Esophagus muscularis mucosa (tissue), 4 donors: ENCODE measurements around the gene FAM117B. TPM values are rescaled to one million over a fixed set of nuclear protein-coding genes. Genes with fewer than 3 reads are reported as not detected.
A peak's percentile ranks its signal among the peaks of the same experiment; 100 is the strongest.

ENCODE experiments used
- DNase-seq: peaks from one replicate; pipeline ENCODE4 v3.0.0-alpha.2; 2017; ENCODE audit errors: extremely low spot score
- H3K27ac ChIP-seq, 4 donors: fragments of 200-600 bp; sonication (generic); replicated peaks in 1 of 4; 1 replicate in 3 of 4; 2 replicates in 1 of 4; pipeline ENCODE4 v1.5.1; 2016 to 2019; ENCODE audit warnings: mild to moderate bottlenecking in 1 of 4
- H3K27me3 ChIP-seq, 4 donors: fragments of 200-600 bp; sonication (generic); one replicate each; pipeline versions ENCODE4 v1.5.1 to v1.6.0; 2016 to 2019
- H3K36me3 ChIP-seq, 4 donors: fragments of 200-600 bp; sonication (generic); one replicate each; pipeline ENCODE4 v1.5.1; 2016 to 2019
- H3K4me1 ChIP-seq, 4 donors: fragments of 200-600 bp; sonication (generic); one replicate each; pipeline ENCODE4 v1.5.1; 2016 to 2019
- H3K4me3 ChIP-seq, 4 donors: fragments of 200-600 bp; sonication (generic); 1 replicate in 2 of 4; 2 replicates in 2 of 4; pipeline ENCODE4 v1.5.1; 2016 to 2019; ENCODE audit warnings: mild to moderate bottlenecking in 4 of 4, moderate library complexity in 1 of 4
- H3K9me3 ChIP-seq, 4 donors: fragments of 200-600 bp; sonication (generic); 1 replicate in 3 of 4; 2 replicates in 1 of 4; pipeline ENCODE4 v1.5.1; 2016 to 2019
- CTCF ChIP-seq, 3 experiments: fragments of 200-600 bp in 2 of 3; fragments of 450-650 bp in 1 of 3; sonication (generic) in 2 of 3; IDR thresholded peaks; one replicate each; pipeline ENCODE4 v1.5.1; 2017 to 2019; ENCODE audit warnings: antibody characterized with exemption in 3 of 3, mild to moderate bottlenecking in 2 of 3, moderate library complexity in 1 of 3
- EP300 ChIP-seq: sonication (generic); formaldehyde crosslinking; IDR thresholded peaks from one replicate; pipeline ENCODE4 v1.6.1; 2017; ENCODE audit warnings: antibody characterized with exemption
- POLR2A ChIP-seq: fragments of 450-650 bp; IDR thresholded peaks from one replicate; pipeline ENCODE4 v1.6.1; 2017; ENCODE audit warnings: antibody characterized with exemption, moderate library complexity, mild to moderate bottlenecking, low read depth
- POLR2AphosphoS5 ChIP-seq, 2 donors: sonication (generic); formaldehyde crosslinking; IDR thresholded peaks; one replicate each; pipeline ENCODE4 v1.6.1; 2017; ENCODE audit warnings: antibody characterized with exemption in 2 of 2
- WGBS: methylation state at CpG from one replicate; pipeline ENCODE4 v1.1.5; 2018; 5-methylcytosine and 5-hydroxymethylcytosine counted together
- intact Hi-C: fragments of 100-400 bp; cut with DNase I; formaldehyde crosslinking; loops from one replicate; pipeline ENCODE4 v1.15.1; 2023
- total RNA-seq, 4 donors: library from RNA; depleted of rRNA; stranded (reverse); fragments of >200 nt; gene quantifications; one replicate each; pipeline versions ENCODE4 v1.1.0 to v1.2.1, GENCODE V29; 2016

Gene FAM117B
- 1 to 10 TPM; 2.8 to 5.0 (median 4.2) TPM for total RNA-seq

DNA sequence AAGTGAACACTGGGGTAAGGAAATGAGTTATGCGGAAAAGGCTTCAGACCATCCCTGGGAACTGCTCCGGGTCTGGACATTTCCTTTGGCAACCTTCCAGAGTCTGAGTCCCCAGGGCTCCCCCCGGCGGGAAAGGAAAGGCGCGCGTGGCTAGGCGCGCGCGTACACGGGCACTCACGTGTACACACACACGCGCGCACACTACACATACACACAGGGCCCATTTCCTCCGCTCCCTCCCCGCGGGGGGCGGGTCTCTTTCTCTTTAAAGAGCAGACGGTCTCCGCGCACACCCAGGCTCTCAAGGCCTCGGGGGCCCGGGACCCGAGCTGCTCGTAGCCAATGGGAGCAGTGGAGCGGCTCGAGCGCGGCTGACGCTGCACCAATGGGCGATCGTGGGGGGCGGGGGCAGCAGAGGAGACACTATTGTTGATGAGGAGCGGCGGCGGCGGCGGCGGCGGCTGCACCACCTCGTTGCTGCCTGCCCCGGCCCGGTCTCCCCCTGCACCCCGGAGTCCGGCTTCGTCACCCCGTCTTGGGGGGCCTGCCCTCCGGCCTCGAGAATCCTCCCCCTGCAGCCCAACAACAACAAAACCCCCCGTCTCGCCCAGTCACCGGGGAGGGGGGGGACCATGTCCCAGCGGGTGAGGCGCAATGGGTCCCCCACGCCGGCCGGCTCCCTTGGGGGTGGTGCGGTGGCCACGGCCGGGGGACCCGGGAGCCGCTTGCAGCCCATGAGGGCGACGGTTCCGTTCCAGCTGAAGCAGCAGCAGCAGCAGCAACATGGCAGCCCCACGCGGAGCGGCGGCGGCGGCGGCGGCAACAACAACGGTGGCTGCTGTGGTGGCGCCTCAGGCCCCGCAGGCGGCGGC, at the start of gene FAM117B:
TSS of gene FAM117B (plus strand) at position 414 of the 872 bp plus-strand sequence. CDS start at position 633, 219 bp downstream.
- peaks cover 17 to 21% (median 20%) of the 10 kb centered on the region in 4 donors for H3K4me1 ChIP-seq
- peak within 1 kb of the TSS; percentile 86 to 91 (median 90) for H3K27ac ChIP-seq
- DNase-seq, result peak; percentile 99
- TF ChIP-seq CTCF (IDR thresholded peaks at IDR 0.05), result no peak
- TF ChIP-seq POLR2AphosphoS5 (IDR thresholded peaks at IDR 0.05), result peak; percentile 74 to 83
- H3K36me3 ChIP-seq, result no peaks in the 10 kb centered on the region
- 1% methylated on average over 14 of the region's 80 CpGs for WGBS
- no peaks in the 10 kb centered on the region for H3K27me3 ChIP-seq
- peak within 1 kb of the TSS; percentile 83 to 99 (median 96) for H3K4me3 ChIP-seq
- H3K9me3 ChIP-seq, result no peaks in the 10 kb centered on the region
- intact Hi-C loops, result no loop called here

- intact Hi-C loops, result no loop called here
- H3K9me3 ChIP-seq, result peaks cover 0 to 5% (median 2%) of the 10 kb centered on the region in 4 donors
- 44% methylated on average over 14 of the region's 17 CpGs for WGBS
These were observed 45.9 kb upstream of the FAM117B start for GRCh38 chr2:202588647-202589581.

DNA sequence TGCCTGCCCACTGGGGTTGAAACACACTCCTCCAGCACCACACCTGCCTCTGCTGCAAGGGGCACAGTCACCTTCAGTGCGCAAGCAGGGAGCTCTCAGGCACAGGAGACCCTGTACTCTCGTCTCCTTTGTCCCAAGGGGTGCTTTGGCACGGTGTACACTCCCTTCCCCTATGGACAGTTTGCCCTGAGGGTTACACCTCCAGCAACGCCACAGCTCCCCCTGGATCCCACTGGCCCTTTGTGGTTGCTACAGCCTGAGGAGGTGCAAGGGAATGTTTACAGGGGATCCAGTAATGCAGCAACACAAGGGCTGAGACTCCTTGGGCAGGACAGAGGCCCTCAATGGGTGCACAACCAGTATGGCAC, 45.2 kb upstream of the FAM117B start:
- DNase-seq, result no peak
- 100% methylated on average over 3 of the region's 4 CpGs for WGBS
- peaks cover 8 to 10% (median 10%) of the 10 kb centered on the region in 4 donors for H3K4me1 ChIP-seq
- intact Hi-C loops, result no loop called here
- no peak overlapping the region for H3K4me3 ChIP-seq
- H3K36me3 ChIP-seq, result no peaks in the 10 kb centered on the region
- no peak overlapping the region for H3K27ac ChIP-seq
- no peaks in the 10 kb centered on the region for H3K9me3 ChIP-seq
- no peak for TF ChIP-seq POLR2A
- no peak for TF ChIP-seq EP300
- no peak for TF ChIP-seq POLR2AphosphoS5 (IDR thresholded peaks at IDR 0.05)
- no peak for TF ChIP-seq CTCF (IDR thresholded peaks at IDR 0.05)
- H3K27me3 ChIP-seq, result no peaks in the 10 kb centered on the region

More at GRCh38 chr2:202588647-202589581, 45.9 kb upstream of the FAM117B start:
- H3K4me1 ChIP-seq, result peaks cover 8 to 10% (median 10%) of the 10 kb centered on the region in 4 donors
- H3K36me3 ChIP-seq, result no peaks in the 10 kb centered on the region
- no peak for DNase-seq
- TF ChIP-seq EP300 (no peak), CTCF (IDR thresholded peaks at IDR 0.05) (peak; percentile 88 to 96 (median 96)), POLR2AphosphoS5 (IDR thresholded peaks at IDR 0.05) (peak in 1 of 2 donors; percentile 32), POLR2A (no peak)
- H3K4me3 ChIP-seq, result peak overlapping the region; percentile 8 to 43 (median 22)
- H3K27ac ChIP-seq, result no peak overlapping the region
- no peaks in the 10 kb centered on the region for H3K27me3 ChIP-seq

- Histone ChIP-seq H3K36me3 (no peaks in the 10 kb centered on the region), H3K4me3 (no peak overlapping the region), H3K27me3 (no peaks in the 10 kb centered on the region), H3K9me3 (no peaks in the 10 kb centered on the region), H3K4me1 (peaks cover 8 to 10% (median 10%) of the 10 kb centered on the region in 4 donors), H3K27ac (no peak overlapping the region)
- TF ChIP-seq EP300, result no peak
- no peak for TF ChIP-seq POLR2A
- TF ChIP-seq CTCF (IDR thresholded peaks at IDR 0.05), result no peak
- no peak for TF ChIP-seq POLR2AphosphoS5 (IDR thresholded peaks at IDR 0.05)
- intact Hi-C loops, result no loop called here
- WGBS, result 76% methylated on average over 2 of the region's 2 CpGs
- no peak for DNase-seq
These were observed 42.2 kb upstream of the FAM117B start for GRCh38 chr2:202592566-202592965.
